GM21381 (cell line): ENCODE data around the gene CASK.
A peak's percentile ranks its signal among the peaks of the same experiment; 100 is the strongest.

Source experiments
- ATAC-seq: cut with Tn5 transposase; IDR thresholded peaks from one replicate; pipeline ENCODE4 v1.9.1; 2021; ENCODE audit warnings: mild to moderate bottlenecking, moderate library complexity; ENCODE audit not compliant: unreplicated experiment

The CASK gene

GRCh38 chrX:41837270-41837944 is 85.9 kb downstream of the CASK start:
- ATAC-seq, result no peak

- no peak for ATAC-seq
These were observed 94.5 kb downstream of the CASK start for GRCh38 chrX:41828826-41829225.

- no peak for ATAC-seq
These were observed 95.5 kb downstream of the CASK start for GRCh38 chrX:41827886-41828285.

GRCh38 chrX:41825796-41826195 is 97.6 kb downstream of the CASK start:
- ATAC-seq, result no peak

GRCh38 chrX:41824551-41824950 is 98.8 kb downstream of the CASK start:
- no peak for ATAC-seq

GRCh38 chrX:41823402-41823801 is 100.0 kb downstream of the CASK start:
- no peak for ATAC-seq

- ATAC-seq, result no peak
These were observed 100.5 kb downstream of the CASK start for GRCh38 chrX:41822892-41823291.

- ATAC-seq, result no peak
These were observed 115.3 kb downstream of the CASK start for GRCh38 chrX:41808047-41808446.

GRCh38 chrX:41802958-41803357 is 120.4 kb downstream of the CASK start:
- ATAC-seq, result no peak

- ATAC-seq, result no peak
These were observed 123.7 kb downstream of the CASK start for GRCh38 chrX:41799661-41800060.

GRCh38 chrX:41796577-41796976 is 126.8 kb downstream of the CASK start:
- ATAC-seq, result peak; percentile 42

- ATAC-seq, result no peak
These were observed 127.3 kb downstream of the CASK start for GRCh38 chrX:41796046-41796445.

GRCh38 chrX:41789374-41789773 is 134.0 kb downstream of the CASK start:
- ATAC-seq, result no peak

GRCh38 chrX:41785685-41786084 is 137.7 kb downstream of the CASK start:
- ATAC-seq, result no peak

- ATAC-seq, result no peak
These were observed 141.9 kb downstream of the CASK start for GRCh38 chrX:41781500-41781899.

- no peak for ATAC-seq
These were observed 143.4 kb downstream of the CASK start for GRCh38 chrX:41779941-41780340.

- ATAC-seq, result no peak
These were observed 144.3 kb downstream of the CASK start for GRCh38 chrX:41779030-41779564.

- ATAC-seq, result no peak
These were observed 161.7 kb downstream of the CASK start for GRCh38 chrX:41761702-41762101.

GRCh38 chrX:41761169-41761568 is 162.2 kb downstream of the CASK start:
- no peak for ATAC-seq

GRCh38 chrX:41759817-41760216 is 163.5 kb downstream of the CASK start:
- ATAC-seq, result no peak

- ATAC-seq, result no peak
These were observed 165.0 kb downstream of the CASK start for GRCh38 chrX:41758401-41758800.

GRCh38 chrX:41750716-41751115 is 172.6 kb downstream of the CASK start:
- no peak for ATAC-seq

- ATAC-seq, result no peak
These were observed 183.5 kb downstream of the CASK start for GRCh38 chrX:41739871-41740270.
